Psoas muscle (tissue), 8 donors: ENCODE data around the gene C5AR2. TPM values are rescaled to one million over a fixed set of nuclear protein-coding genes. Genes with fewer than 3 reads are reported as not detected.

Experiments used
- ATAC-seq, 4 donors: fragments of 200-7000 bp; cut with Tn5 transposase; one replicate each; pipeline ENCODE4 v1.9.1; 2020; ENCODE audit warnings: moderate library complexity in 3 of 4, mild to moderate bottlenecking in 2 of 4
- DNase-seq, 2 donors: peaks; one replicate each; pipeline ENCODE4 v3.0.0-alpha.2; 2020
- H3K27ac ChIP-seq: fragments of 200-600 bp; one replicate; pipeline ENCODE4 v1.8.0; 2022
- H3K27me3 ChIP-seq, 3 donors: fragments of 200-600 bp in 1 of 3; one replicate each; pipeline versions ENCODE4 v1.6.1 to v1.8.0; 2013 to 2022; ENCODE audit warnings: low read length in 2 of 3, mild to moderate bottlenecking in 2 of 3, moderate library complexity in 1 of 3; ENCODE audit not compliant: insufficient read depth in 3 of 3
- H3K36me3 ChIP-seq, 2 donors: fragments of 200-600 bp in 1 of 2; one replicate each; pipeline versions ENCODE4 v1.6.1 to v1.8.0; 2013 to 2022; ENCODE audit warnings: low read depth in 1 of 2, mild to moderate bottlenecking in 1 of 2, moderate library complexity in 1 of 2; ENCODE audit not compliant: insufficient read depth in 1 of 2
- H3K4me1 ChIP-seq: fragments of 200-600 bp; one replicate; pipeline ENCODE4 v1.8.0; 2022
- H3K4me3 ChIP-seq: fragments of 200-600 bp; one replicate; pipeline ENCODE4 v1.8.0; 2022; ENCODE audit warnings: mild to moderate bottlenecking
- H3K9me3 ChIP-seq: fragments of 200-600 bp; one replicate; pipeline ENCODE4 v1.8.0; 2022
- CTCF ChIP-seq: fragments of 200-600 bp; IDR thresholded peaks from one replicate; pipeline ENCODE4 v1.8.0; 2022; ENCODE audit warnings: antibody characterized with exemption
- WGBS, 3 donors: extraction: QIAGEN DNeasy Blood & Tissue Kit; methylation state at CpG; one replicate each; pipeline versions ENCODE4 v1.1.6 to v1.1.7; 2013; 5-methylcytosine and 5-hydroxymethylcytosine counted together
- intact Hi-C, 2 donors: fragments of 100-400 bp; cut with DNase I; formaldehyde crosslinking; loops; one replicate each; pipeline versions ENCODE4 v1.11.0 to v1.14.2; 2022
- polyA plus RNA-seq, 3 donors: library from polyadenylated mRNA; stranded (reverse); fragments of 200-250 nt; gene quantifications; one replicate each; pipeline ENCODE4 v1.2.3, GENCODE V29; 2013
- total RNA-seq, 4 donors: library from RNA; stranded (reverse); fragmentation: NEBNext Ultra II Directional in 2 of 4; extraction: Animal tissue kit (Norgen Biotek cat#: 25700) in 2 of 4; gene quantifications; one replicate each; pipeline versions ENCODE4 v1.2.1 to v1.2.4, GENCODE V29; 2021 to 2023
- donor health status: healthy with polysubstance abuse.
- donor health status: DM: no; HTN: no; CAD: no; lungs with moderate emphysema.
- donor health status: Bipolar disorder and iron deficiency.
- donor health status: healthy.
- donor health status: DM: yes; HTN: yes; CAD: no.
- donor health status: DM: no; HTN: no; CAD: no.
- donor health status: DM: no; HTN: no; CAD: no.
- donor health status: DM: yes; HTN: yes; CAD: no.

The C5AR2 gene
- total and polyA plus RNA-seq, 7 donors, result 0.06 to 0.44 (median 0.37) TPM; not detected in 2

- H3K36me3 ChIP-seq, result no peaks in the 10 kb centered on the region
- H3K4me3 ChIP-seq, result no peak overlapping the region
- no peak overlapping the region for H3K27ac ChIP-seq
- DNase-seq (no peak), ATAC-seq (no peak)
- 90 to 96% (median 90%) methylated on average over 5 of the region's 5 CpGs for WGBS, 3 donors
- no peak for TF ChIP-seq CTCF
- peaks cover 0 to 37% (median 1%) of the 10 kb centered on the region in 3 donors for H3K27me3 ChIP-seq
- intact Hi-C loops, result no loop called here
- H3K9me3 ChIP-seq, result no peaks in the 10 kb centered on the region
- no peaks in the 10 kb centered on the region for H3K4me1 ChIP-seq
These were observed 19.5 kb upstream of the C5AR2 start for GRCh38 chr19:47312366-47313006.

GRCh38 chr19:47313754-47314295 lies 18.1 kb upstream of the C5AR2 start:
- H3K9me3 ChIP-seq, result no peaks in the 10 kb centered on the region
- peaks cover 0 to 37% (median 2%) of the 10 kb centered on the region in 3 donors for H3K27me3 ChIP-seq
- no peak overlapping the region for H3K4me3 ChIP-seq
- ATAC-seq (no peak), DNase-seq (no peak)
- H3K4me1 ChIP-seq, result no peaks in the 10 kb centered on the region
- WGBS, 3 donors, result 75 to 82% (median 77%) methylated on average over 10 of the region's 10 CpGs
- H3K27ac ChIP-seq, result no peak overlapping the region
- intact Hi-C loops, result no loop called here
- TF ChIP-seq CTCF, result no peak
- H3K36me3 ChIP-seq, result no peaks in the 10 kb centered on the region

- no peak overlapping the region for H3K27ac ChIP-seq
- 37 to 46% (median 43%) methylated on average over 12 of the region's 12 CpGs for WGBS, 3 donors
- peaks cover 0 to 40% (median 3%) of the 10 kb centered on the region in 3 donors for H3K27me3 ChIP-seq
- H3K9me3 ChIP-seq, result no peaks in the 10 kb centered on the region
- no peaks in the 10 kb centered on the region for H3K4me1 ChIP-seq
- DNase-seq, result peak in 1 of 2 donors; percentile 62
- H3K36me3 ChIP-seq, result no peaks in the 10 kb centered on the region
- ATAC-seq, result peak; percentile 67 to 84 (median 78)
- H3K4me3 ChIP-seq, result no peak overlapping the region
- TF ChIP-seq CTCF, result no peak
- intact Hi-C loops, result no loop called here
These were observed 16.7 kb upstream of the C5AR2 start for GRCh38 chr19:47315125-47315821.

DNA sequence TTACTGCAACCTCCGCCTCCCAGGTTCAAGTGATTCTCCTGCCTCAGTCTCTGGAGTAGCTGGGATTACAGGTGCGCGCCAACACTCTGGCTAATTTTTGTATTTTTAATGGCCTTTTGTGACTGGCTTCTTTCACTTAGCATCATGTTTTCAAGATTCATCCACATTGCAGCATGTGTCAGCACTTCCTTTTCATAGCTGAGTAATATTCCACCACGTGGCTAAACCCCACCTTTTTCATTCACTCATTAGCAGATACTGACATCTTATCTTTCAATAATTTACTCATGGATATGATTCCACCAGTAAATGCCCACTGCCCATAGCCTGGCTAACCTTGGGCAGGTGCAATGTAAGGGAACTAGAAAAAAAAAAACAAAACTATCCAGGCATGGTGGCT lies 15.5 kb upstream of the C5AR2 start:
- intact Hi-C loops, result no loop called here
- Histone ChIP-seq H3K27ac (no peak overlapping the region), H3K27me3 (peaks cover 0 to 38% (median 6%) of the 10 kb centered on the region in 3 donors), H3K9me3 (no peaks in the 10 kb centered on the region), H3K4me3 (no peak overlapping the region), H3K4me1 (no peaks in the 10 kb centered on the region), H3K36me3 (no peaks in the 10 kb centered on the region)
- TF ChIP-seq CTCF, result no peak
- DNase-seq, result no peak
- no peak for ATAC-seq
- 87 to 88% (median 87%) methylated on average over 4 of the region's 4 CpGs for WGBS, 3 donors
